ENCODE measurements around the gene AKR1B1. TPM values are rescaled to one million over a fixed set of nuclear protein-coding genes. Genes with fewer than 3 reads are reported as not detected.

AKR1B1 gene
- polyA plus RNA-seq, 3 donors: 96.0 to 120 (median 117) TPM

DNA sequence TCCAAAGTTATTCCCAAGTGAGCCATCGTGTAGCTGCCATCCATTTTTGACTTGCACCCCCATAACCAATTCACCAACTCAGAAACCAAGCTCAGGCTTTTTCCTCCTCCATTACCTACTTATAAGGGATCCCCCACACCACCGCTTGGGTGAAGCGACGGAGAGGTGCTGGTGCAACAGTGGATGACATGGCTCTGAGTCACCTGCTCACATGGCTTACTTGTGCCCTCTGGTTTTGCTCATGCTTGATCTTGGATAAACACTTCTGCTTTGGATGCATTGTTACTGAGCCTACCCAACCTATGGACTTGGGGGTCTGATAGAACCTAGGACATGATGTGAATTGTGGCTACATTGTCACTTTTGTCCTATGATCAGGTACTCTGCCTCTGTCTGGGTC lies 12.0 kb upstream of the AKR1B1 start:
- no peak for DNase-seq (ENCODE audit: low read depth in 3 of 3, low spot score in 2 of 3)

DNA sequence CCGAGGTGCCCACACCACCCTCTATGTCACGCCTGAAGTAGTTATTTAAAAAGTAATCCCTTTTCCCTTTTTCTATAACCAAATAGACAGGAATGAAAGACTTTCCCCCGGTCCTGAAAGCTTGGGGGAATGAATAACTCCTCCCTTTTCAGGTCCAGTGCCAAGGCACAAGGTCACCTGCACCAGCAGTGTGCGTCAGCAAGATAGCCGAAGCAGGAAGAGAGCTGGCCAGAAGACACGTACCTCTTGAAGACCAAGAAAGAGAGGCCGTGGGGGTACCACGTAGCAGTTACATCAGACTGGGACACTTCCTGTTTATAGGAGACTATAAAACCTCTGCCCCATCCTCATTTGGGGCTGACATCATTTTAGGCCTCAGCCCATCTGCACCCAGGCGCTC lies 10.7 kb upstream of the AKR1B1 start:
- DNase-seq (ENCODE audit: low read depth in 3 of 3, low spot score in 2 of 3): no peak

DNA sequence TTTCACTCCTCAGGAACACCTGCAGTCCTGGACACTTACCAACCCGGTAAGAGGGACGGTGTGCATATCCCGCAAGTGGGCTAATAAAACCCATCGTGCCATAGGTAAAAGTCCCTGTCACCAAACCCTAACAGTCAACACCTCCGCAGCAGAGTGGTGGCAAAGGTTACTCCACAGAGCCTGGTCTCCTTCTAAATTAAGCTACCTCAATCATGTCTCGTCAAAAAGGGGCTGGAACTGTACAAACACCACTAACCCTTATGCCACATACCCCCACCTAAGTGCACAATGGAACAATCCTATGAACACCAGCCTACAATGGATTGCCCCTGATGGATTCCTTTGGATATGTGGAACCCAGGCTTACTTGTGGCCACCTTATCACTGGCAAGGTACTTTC lies 9.6 kb upstream of the AKR1B1 start:
- no peak for DNase-seq (ENCODE audit: low read depth in 3 of 3, low spot score in 2 of 3)

DNA sequence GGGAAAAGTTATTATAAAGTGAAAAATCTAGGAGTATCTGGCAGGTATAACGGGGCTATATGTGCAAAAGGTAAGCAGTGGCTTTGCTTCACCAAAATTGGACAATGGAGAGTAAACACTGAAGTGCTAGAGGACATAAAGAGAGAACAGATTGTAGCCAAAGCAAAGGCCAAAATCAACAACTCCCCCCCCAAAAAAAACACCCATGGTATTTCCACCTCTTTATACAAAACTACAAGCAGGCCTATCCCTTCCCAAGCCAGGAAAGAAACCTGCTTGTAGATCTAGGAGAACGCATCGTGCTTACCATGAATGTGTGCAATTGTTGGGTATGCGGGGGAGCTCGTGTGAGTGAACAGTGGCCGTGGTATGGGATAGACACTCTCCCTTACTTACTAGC lies 9.2 kb upstream of the AKR1B1 start:
- DNase-seq (ENCODE audit: low read depth in 3 of 3, low spot score in 2 of 3): no peak

DNA sequence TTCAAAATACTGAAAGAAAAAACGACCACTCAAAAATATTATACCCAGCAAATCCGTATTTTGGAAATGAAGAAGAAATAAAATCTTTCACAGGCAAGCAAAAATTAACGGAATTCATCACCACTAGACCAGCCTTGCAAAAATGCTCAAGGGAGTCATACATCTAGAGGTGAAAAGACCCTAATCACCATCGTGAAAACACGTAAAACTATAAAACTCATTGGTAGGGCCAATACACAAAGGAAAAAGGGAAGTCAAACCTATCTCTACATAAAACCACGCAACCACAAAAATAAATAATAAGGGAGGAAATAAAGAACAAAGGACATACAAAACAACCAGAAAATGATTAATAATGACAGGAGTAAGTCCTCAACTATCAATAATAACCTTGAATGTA lies 6.6 kb upstream of the AKR1B1 start:
- DNase-seq (ENCODE audit: low read depth in 3 of 3, low spot score in 2 of 3): no peak

DNA sequence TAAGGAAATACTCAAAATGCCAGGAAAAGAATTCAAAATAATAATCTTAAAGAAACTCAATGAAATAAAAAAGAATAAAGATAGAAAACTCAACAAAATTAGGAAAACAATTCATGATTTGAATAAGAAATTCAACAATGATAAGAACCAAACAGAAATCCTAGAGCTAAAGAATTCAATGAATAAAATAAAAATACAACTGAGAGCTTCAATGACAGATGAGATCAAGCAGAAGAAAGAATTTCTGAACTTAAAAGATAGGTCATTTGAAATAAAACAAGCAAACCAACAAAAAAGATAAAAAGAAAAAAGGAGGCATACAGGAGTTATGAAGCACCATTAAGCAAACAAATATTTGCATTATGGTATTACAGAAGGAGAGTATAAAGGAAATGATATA lies 5.6 kb upstream of the AKR1B1 start:
- DNase-seq (ENCODE audit: low read depth in 3 of 3, low spot score in 2 of 3): no peak

DNA sequence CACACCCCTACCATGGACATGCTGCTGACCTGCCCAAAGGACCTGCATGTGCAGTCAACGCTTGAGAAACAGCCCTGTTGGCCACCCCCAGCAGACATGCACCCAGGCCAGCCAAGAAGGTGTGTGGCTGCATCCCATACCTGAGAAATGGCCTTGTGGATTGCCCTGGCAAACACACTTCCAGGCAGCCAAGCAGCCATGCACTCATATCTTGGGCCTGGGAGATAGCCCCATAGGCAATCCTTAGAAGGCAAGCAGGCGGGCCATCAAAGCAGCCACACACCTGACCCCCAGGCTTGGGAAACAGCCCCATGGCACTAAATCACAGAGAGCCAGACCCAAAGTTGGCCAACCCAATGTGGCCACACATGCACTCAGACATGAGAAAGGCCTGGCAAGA lies 4.9 kb upstream of the AKR1B1 start:
- DNase-seq (ENCODE audit: low read depth in 3 of 3, low spot score in 2 of 3): no peak

DNA sequence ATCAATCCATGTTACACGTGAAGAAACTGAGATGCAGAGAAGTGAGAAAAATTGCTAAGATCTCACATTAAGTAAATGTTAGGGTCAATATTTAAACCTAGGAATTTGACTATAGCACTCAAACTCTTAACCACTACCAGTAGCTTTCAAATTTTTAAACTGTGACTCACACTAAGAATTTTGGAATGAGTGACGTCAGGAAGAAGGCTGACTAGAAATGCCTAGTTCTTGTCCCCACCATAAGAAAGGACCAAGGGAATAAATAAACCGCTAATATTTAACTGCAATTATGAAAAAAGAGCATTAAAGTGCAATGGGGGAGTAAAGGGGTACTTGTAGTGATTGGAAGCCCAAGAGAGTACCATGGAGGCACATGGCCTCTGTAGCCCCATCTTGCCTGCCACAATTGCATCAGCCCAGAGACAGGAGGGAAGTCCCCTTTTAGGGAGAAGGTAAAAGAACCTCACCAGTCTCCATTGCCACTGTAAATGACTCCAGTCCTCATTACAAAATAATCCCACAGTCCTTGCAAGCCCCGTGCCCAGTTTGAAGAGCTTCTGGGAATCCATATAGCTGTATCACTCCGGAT lies 3.5 kb upstream of the AKR1B1 start:
- DNase-seq (ENCODE audit: low read depth in 3 of 3, low spot score in 2 of 3): no peak

DNA sequence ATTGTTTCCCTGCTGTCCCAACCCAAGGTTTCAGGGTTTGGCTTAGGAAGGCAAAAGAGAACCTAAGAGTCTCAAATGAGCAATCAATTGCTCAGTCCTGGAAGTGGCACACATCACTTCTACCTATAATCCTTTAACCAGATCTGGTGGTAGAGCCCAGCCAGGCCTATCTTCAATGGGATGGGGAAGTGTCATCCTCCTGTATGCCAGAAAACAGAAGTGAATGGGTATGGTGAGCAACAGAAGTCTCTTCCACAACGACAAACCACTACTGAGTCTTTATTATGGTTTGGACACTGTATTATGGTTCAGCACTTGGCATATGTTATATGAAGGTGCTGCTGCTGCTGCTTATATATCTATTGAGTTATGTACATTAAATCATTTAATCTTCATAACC lies 3.0 kb upstream of the AKR1B1 start:
- DNase-seq (ENCODE audit: low read depth in 3 of 3, low spot score in 2 of 3): no peak

DNA sequence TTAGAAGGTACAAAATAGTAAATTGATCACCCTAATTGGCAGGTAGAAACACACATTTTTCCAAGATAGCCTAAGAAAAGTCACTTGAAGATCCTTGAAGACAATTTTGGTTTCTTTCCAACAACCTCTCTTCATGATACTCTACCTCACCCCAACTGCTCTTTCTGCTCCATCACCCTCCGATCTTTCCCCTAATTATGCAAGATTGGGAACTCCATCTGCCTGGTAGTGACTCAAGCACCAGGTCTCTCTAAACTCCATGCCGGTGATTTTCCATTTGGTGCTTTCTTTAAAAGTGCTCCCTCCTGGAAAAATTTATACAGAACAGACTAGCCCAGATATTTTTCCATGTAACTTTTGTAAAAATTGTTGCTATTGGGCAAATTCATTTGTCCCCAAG lies 1.1 kb upstream of the AKR1B1 start:
- no peak for DNase-seq (ENCODE audit: low read depth in 3 of 3, low spot score in 2 of 3)

DNA sequence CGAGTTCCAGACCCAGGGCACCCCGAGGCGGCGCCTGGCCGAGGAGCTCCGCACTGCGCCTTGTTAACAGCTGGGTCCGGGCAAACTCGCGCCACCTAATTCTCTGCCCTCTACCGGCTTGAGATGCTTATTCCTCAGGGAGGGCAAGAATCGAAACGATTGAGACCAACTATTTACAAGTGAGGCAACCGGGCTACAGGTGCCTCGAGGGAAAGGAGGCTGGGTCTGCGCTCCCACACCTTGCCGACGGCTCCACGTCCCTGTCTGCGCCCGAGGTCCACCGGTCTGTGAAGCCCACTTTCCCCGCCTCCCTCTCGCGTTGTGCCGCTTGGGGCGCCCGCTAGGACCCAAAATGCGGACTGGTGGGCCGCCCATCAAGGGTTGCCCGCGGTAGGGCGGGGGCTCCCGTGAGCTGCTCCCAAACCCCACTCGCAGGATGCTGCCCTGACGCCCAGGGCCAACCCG lies 527 bp downstream of the AKR1B1 start:
- DNase-seq (ENCODE audit: low read depth in 3 of 3, low spot score in 2 of 3): no peak

DNA sequence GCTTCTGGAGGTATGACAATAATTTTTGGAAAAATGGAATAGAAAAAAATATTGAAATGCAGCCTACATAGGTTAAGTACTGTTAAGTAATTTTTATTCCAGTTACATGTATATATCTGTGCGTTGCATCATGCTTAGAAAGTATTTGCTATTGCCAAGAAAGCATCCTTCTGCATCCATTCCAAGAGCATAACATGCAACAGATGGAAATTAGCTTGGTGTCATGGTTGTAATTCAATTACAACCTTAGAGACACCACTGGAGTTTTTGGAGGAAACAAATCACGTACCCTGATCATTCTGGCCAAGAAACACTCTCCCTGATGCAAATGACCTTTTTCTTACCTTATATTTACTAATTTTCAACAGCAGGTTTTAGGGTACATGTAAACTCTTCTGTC lies 1.7 kb downstream of the AKR1B1 start:
- no peak for DNase-seq (ENCODE audit: low read depth in 3 of 3, low spot score in 2 of 3)

DNA sequence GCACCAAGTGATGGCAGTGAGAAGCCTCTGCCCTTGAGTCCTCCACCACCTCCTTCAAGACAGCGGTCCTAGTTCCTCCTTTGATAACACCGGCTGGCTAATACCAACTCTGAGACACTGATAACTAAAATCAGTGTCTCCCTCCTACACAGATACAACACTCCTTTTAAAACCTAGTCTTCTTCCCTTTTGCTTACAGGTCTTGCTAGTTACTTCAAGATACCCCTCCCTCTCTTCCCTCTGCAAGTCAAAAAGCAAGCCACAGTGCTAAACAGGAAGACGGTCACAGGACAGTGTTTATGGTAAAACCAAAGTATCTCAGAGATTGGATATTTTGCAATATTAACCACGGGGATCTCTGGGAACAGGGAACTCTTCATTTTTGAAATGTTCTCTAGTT lies 4.6 kb downstream of the AKR1B1 start:
- DNase-seq (ENCODE audit: low read depth in 3 of 3, low spot score in 2 of 3): no peak

DNA sequence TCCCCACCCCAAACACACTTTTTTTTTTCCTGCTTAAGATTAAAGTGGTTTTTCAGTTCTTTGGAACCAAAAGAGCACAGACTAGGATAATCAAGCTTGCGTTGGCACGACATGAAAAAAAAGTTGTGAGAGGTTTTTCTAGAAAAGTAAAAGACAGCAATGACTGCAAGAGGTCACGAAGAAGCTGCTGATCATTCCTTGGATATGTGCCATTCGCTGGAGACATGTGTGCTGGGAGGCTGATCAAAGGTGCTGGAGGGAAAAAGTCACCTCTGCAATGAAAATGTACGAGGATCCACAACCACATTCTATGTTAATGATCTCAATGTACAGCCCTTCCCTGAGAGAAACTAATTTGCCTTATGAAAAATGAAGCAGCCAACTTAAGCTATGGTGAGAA lies 5.4 kb downstream of the AKR1B1 start:
- DNase-seq (ENCODE audit: low read depth in 3 of 3, low spot score in 2 of 3): no peak

DNA sequence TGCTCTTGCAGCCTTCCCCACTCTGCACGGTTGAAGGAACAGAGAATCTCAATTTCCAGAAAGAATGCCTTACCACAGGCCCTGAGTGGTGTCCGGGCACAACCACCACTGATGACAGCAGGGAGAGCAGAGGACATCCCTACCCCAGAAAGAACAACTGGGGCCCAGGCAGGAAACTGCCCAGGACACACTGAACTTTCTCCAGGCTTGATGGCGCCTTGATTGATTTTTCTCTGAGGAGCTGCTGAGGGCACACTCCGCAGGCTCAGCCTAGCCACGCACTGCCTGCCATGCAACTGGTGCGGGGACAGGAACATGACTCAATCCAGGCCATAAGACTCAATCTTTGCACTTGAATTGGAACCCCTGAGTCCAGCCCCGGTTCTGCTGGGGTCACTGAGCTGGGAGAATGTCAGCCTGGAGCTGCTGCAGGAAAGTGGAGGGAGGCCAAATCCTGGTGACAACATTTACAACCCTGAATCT lies 5.9 kb downstream of the AKR1B1 start:
- DNase-seq (ENCODE audit: low read depth in 3 of 3, low spot score in 2 of 3): no peak

DNA sequence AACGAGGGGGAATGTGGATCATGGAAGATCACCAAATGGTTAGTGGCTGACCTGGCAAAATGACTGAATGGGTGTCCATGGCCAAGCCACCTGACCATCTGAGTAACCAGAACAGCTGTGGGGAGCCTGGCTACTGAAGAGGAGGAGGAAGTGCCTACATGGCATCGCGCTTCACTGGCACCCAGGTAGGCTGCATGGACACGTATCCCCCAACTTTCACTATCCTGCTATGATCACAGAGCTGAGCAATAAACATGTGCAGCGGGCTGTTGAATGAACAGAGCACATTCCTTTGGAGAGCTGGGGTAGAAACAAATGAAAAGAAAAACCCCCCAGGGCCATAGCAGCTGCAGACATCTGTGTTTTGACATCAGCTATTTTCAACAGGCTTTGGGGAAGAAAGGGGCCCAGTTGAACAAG lies 6.5 kb downstream of the AKR1B1 start:
- no peak for DNase-seq (ENCODE audit: low read depth in 3 of 3, low spot score in 2 of 3)

DNA sequence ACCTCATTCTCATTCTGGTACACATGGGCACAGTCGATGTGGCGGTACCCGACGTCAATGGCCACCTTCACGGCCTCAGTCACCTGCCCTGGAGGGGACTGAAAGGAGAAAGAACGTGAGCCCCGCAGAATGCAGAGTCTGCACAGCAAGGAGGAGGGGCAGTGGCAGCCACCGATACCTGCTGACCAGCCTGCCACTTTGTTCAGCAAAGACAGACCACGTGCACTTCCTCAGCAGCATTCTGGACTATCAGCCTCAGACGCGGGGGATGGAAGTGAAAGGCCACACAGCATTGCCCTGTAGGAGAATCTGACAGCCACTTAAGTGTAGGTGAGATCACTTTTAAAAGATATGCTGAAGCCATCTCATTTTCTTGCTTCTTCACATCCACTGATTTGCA lies 7.2 kb downstream of the AKR1B1 start:
- DNase-seq (ENCODE audit: low read depth in 3 of 3, low spot score in 2 of 3): no peak

DNA sequence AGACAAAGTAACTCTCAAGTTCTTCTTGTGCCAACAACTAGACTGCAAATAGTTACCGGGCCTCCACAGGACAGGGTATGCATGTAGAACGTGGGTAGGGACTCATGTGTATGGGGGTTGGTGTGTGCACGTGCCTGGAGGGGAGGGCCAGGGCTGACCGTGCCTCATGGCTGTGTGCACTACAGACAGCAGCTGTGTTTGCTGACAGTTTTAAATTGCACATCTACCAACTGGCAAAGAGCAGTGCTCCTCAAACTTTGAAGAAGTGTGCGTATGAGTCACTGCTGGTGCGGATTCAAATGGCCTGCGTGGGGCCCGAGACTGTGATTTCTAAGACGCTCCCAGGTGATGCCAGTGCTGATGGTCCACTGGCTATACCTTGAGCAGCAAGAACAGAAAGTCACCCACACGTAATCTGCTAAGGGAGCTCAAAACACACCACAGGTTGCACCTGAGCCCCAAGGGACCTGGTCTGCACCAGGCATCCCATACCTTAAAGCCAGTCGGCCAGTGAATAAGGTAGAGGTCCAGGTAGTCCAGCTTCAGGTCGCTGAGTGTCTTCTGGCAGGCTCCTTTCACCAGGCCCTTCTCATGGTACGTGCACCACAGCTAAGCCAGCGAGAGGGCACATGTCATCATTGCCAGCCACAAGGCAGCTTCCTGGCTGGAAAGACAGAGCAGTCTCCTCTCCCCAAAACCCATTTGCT lies 8.5 kb downstream of the AKR1B1 start:
- no peak for DNase-seq (ENCODE audit: low read depth in 3 of 3, low spot score in 2 of 3)

DNA sequence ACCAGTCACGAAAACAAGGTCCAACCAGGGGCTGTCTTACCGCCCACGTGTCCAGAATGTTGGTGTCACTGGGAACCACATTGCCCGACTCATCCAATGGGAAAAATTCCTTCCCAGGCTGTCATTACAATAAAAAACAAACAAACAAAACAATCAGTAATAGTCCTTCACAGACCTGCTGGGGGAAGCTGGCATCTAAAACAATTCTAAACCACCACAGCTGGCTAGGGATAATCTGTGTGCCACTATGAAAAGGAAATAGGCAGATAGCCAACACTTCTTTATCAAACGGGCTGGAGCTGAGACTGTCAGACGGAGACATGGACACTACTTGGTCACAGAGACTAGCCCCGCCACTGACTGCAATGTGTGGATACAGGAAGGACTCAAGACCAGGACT lies 9.2 kb downstream of the AKR1B1 start:
- DNase-seq (ENCODE audit: low read depth in 3 of 3, low spot score in 2 of 3): no peak

DNA sequence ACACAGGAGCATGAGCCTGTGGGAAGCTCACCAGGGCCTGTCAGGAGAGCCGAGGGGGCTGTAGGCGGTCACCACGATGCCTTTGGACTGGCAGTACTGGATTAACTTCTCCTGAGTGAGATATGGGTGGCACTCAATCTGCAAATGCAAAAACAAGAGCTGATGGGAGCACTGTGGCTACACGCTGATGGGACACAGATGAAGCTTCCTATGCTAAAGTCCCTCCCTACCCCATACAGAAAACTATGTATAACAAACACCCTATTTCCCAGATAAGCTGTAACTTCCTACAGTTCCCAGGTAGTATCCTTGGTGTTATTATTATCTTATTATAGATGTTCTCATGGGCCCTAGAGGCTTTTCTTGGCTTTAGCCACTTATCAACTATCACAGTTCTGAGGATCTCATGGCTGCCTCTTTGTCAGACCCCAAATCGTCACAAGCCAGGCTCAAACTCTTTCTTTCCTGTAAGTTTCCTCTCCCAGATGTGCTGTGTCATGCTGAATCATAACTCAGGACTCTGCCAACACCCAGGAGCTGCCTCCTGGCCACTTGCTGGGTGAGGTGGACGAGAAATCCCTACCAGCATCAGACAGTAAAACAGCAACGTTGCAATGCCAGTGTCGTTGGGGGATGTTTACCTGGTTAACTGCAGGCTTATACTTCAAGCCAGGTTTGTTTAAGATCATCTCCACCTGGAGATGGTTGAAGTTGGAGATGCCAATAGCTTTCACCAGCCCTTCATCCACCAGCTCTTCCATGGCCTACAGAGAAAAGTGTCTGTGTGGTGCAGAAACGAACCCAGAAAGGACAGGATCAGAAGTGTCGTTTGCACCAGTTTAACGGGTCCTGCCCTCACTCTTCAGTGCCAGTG lies 10.3 kb downstream of the AKR1B1 start:
- no peak for DNase-seq (ENCODE audit: low read depth in 3 of 3, low spot score in 2 of 3)

DNA sequence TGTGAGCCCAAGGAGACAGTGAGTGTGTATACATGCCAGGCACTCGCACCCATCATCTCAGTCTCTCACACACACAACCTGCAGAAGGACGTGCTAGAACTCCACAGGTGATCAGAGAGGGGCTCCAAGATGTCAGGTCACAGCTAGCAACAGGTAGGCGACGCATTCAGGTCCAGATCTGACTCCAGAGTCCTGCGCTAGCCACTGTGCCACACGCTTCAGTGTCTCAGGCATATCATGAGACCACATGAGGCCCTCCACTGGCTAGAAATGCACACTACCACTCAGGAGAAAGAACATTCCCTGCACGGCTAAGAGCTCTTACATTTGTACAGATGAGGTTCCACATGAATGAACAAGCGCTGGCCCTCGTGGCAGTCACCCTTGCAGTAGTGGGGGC lies 11.5 kb downstream of the AKR1B1 start:
- DNase-seq (ENCODE audit: low read depth in 3 of 3, low spot score in 2 of 3): no peak

DNA sequence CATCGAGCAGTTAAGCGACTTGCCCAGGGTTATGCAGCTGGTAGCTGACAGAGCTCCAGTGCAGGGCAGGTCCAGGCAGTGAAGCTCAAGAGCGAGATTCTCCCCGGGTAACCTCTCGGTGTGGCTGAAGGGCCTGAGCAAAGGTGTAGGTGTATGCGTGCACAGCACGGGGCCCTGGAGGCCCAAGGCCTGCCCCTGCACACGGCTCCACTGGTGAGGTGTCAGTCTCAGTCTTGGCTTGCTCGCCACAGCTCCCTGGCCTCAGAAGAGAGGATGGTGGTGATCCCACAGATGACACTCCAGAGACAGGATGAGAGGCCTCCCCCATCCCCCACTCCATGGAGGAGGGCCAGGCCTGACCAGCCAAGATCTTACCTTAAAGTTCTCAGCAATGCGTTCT lies 12.0 kb downstream of the AKR1B1 start:
- no peak for DNase-seq (ENCODE audit: low read depth in 3 of 3, low spot score in 2 of 3)

Measured in right renal cortex interstitium (tissue), 3 donors.